GM20000 (cell line): Measurements from ENCODE around the gene SWT1.
"Not testable (repeated sequence)": the region's sequence is repeated elsewhere in the genome, so short reads cannot be mapped to it uniquely, and the experiment has no call there.

ENCODE experiments used
- DNase-seq: peaks from one replicate; pipeline ENCODE4 v3.0.0; 2012; ENCODE audit warnings: low spot score
- CTCF ChIP-seq: IDR thresholded peaks from 2 replicates; pipeline ENCODE4 v1.5.1; 2012; ENCODE audit warnings: mild to moderate bottlenecking, control low read depth; ENCODE audit errors: extremely low read depth, missing control alignments

Gene SWT1

GRCh38 chr1:185213091-185213490 is 56.1 kb downstream of the SWT1 start:
- TF ChIP-seq CTCF = no peak
- DNase-seq = no peak

- no peak for TF ChIP-seq CTCF
- no peak for DNase-seq
These were observed 58.9 kb downstream of the SWT1 start for GRCh38 chr1:185215911-185216310.

- DNase-seq = no peak
- TF ChIP-seq CTCF = no peak
These were observed 67.2 kb downstream of the SWT1 start for GRCh38 chr1:185224132-185224531.

GRCh38 chr1:185227161-185227560 is 70.2 kb downstream of the SWT1 start:
- TF ChIP-seq CTCF = no peak
- no peak for DNase-seq

- no peak for DNase-seq
- no peak for TF ChIP-seq CTCF
These were observed 72.0 kb downstream of the SWT1 start for GRCh38 chr1:185228979-185229378.

- TF ChIP-seq CTCF = no peak
- no peak for DNase-seq
These were observed 73.0 kb downstream of the SWT1 start for GRCh38 chr1:185229981-185230380.

- TF ChIP-seq CTCF = no peak
- no peak for DNase-seq
These were observed 75.9 kb downstream of the SWT1 start for GRCh38 chr1:185232874-185233273.

GRCh38 chr1:185234183-185234582 is 77.2 kb downstream of the SWT1 start:
- DNase-seq = not testable (repeated sequence)

GRCh38 chr1:185237176-185237575 is 80.2 kb downstream of the SWT1 start:
- not testable (repeated sequence) for DNase-seq
